Superior temporal gyrus (tissue), 1 donor: ENCODE measurements around the gene TEX44.

Experiments used
- DNase-seq: peaks from one replicate; pipeline ENCODE4 v3.0.0-alpha.2; 2016; ENCODE audit errors: extremely low spot score

Gene TEX44

DNA sequence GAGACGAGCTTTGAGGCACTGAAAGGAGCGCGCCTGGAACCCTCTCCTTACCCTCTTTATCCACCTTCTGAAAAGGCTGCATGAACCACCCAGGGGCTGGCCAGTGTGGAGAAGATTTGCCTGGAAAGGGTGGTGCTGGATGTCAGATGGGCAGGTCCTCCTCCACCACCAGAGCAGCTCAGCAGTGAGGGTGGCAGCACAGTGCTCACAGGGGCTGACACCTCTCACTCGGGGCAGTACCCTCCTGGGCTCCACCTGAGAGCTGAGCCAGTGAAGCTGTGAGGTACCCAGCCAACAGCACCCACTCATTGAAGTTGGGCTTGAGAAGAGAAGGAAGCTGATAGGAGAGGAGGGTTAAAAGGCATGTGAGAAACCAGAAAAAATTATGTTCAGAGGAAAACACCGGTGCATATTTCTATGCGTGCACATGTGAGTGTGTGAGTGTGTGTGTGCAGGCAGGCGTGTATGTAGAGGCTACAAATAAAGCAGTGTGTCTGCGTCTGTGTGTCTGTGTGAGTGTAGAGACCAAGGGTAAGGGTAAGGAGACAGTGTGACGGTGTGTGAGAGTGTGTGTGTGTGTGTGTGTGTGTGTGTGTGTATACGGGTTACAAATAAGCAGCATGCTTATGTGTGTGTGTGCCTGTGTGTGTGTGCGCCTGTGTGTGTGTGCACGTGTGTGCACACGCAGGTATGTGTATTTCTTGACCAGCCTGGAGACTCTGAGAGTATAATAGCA, 40.7 kb downstream of the TEX44 start:
- no peak for DNase-seq

DNA sequence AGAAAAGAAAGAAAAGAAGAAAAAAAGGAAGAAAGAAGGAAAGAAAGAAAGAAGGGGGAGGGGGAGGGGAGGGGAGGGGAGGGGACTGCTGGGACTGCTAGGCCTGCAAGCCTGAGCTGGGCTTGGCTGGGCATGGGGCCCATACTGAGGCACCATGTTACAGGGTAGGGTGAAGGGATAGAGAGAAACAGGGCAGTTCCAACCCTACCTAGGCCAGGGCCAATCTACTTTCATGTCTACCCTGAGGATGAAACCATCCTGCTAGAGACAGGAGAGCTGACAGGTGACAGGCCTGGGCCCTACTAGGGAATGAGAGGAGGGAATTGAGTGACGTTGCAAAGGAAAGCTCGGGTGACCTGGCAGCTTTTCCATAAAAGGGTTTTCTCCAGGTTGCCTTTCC, 41.7 kb downstream of the TEX44 start:
- DNase-seq, result no peak

DNA sequence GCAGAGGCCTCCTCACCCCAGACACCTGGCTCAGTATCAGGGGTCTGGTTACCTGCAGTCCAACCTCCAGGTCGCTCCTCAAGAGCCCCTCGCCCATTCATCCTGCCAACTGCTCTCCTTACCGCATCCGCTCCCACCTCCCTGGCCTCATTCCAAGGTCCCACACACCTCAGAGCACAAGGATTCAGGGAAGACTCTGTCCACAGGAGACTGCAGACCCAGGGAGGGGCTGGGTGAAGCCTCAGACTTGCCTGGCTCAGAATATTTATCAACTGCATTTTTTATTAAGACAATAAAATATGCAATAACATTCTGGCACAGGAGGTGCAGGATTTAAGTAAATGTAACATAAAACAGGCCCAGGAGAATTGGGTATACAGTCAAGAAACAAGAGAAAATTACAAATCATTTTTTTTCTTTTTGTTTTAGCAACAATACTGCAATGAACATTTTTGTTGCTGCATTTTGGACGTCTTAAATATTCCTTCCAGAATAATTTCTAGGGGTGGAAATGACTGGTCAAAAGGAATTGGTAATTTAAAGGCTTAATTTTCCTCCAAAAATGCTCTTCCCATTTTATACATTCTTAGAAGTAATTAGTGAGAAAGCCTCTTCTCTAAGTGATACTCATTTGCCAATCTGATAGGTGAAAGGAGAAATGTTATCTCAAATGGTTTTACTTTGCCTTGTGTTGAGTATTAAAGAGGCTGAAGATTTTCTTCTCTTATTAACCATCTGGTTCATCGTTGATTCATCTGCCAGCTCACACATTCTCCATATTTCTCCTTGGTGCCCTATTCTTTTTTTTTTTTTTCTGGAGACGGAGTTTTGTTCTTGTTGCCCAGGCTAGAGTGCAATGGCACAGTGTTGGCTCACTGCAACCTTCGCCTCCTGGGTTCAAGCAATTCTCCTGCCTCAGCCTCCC, 42.5 kb downstream of the TEX44 start:
- DNase-seq, result no peak

DNA sequence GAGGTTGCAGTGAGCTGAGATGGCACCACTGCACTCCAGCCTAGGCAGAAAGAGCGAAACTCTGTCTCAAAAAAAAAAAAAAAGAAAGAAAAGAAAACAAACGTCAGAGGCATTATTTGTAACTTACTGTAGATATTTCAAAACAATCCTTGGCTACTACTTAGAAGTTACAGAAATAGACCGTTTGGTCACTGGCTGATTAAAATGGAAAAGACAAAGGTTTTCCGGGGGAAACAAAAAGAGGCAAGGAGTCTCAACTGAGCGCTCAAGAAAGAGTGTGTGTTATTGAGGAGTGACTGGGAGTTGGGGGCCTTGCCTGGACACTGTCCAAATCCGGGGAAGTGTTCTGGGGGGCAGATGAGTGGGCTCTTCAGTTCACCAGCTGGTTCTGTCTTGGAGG, 47.6 kb downstream of the TEX44 start:
- no peak for DNase-seq

DNA sequence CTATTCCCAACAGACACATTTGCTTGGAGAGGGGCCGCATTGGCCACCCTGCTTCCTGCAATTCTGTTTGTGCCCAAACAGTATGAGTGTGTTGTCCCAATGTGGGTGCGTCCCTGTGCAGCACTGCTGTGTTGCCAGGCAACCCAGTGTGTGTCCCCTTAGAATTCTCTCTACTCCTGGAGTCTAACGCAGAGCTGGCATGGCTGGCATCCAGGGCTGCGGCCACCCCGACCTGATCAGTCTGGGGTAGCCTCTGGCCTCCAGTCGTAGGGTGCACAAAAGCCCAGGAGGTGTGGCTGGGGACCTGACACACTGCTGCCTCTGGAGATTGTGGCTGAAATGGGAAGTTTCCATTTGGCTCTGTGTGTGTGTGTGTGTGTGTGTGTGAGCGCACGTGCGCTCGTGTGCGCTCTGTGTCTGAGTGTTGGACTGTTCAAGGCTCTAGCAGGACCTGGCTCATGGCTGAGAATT, 48.0 kb downstream of the TEX44 start:
- DNase-seq, result no peak

DNA sequence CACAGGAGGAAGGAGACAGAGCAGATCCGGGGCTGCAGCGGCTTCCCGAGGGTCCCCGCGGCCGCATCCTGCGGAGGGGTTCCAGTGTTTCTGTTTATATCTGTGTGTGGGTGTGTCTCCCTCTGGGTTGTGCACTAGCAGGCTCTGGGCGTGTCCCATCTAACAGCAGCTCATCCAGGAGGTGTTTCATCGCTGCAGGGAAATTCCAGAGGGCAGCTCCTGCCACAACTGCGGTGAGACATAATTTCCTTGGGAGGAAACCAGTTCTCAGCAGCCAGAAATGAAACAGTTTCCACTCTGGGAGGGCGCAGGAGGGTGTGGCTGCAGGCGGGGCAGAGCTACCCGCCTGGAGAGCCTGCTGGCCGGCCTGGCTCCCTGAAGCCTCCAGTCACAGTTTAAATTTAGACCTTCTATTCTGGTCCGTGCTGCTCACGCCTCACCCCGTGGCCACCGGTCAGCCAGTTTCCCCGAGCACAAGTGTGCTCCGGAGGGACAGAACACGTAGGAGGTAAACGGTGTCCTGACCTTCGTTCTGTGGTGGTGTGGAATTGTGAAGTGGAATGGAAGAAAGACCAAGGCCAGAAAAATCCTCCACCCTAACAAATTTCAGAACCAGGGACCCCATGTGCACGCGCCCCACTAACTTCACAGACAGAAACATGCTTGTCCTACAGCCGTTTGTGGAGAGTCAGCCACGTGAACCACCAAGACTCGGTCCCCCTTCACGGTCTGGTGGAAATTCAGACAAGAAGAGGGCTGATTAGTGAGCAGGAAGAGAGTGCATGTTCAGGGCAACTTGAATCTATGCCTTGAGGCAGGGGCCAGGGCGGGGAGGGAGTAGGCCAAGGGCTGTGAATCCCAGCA, 50.2 kb downstream of the TEX44 start:
- DNase-seq, result no peak

DNA sequence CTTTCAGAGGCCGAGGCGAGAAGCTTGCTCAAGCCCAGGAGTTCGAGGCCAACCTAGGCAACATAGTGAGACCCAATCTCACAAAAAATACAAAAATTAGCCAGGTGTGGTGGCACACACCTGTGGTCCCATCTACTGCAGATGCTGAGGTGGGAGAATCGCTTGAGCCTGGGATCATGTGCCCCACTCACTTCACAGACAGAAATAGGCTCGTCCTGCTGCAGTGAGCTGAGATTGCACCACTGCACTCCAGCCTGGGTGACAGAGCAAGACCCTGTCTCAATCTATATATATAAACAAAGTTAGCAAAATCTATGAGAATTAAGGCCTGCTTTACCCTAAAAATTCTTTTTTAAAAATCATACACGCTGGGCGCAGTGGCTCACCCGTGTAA, 50.8 kb downstream of the TEX44 start:
- no peak for DNase-seq
